ENCODE results near the gene SEPTIN8. TPM values are rescaled to one million over a fixed set of nuclear protein-coding genes. Genes with fewer than 3 reads are reported as not detected.
A peak's percentile ranks its signal among the peaks of the same experiment; 100 is the strongest.

The SEPTIN8 gene
- total and polyA plus RNA-seq, 10 of the 15 experiments (the other 5 are each of a cell fraction or from before 2014, with no cell fraction given), result 6.1 to 96.1 (median 29.4) TPM

DNA sequence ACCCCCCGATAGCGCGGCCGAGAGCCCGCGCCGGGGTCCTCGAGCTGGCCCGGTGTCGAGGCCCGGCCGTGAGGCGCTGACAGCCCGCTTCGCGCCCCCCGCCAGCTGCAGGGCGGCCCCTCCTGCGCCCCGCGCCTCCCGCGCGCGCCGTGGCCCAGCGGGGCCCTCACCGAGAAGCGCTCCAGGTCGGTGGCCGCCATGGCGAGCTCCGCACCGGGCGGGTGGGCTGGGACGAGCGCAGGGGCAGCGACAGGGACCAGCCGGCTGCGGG, 166 bp downstream of the SEPTIN8 start (continued):
- peak; percentile 29; the same call in 1 of the 2 replicates for TF ChIP-seq NR2F1 (conservative IDR thresholded peaks at IDR 0.05)
- no peak for TF ChIP-seq STAT3 (IDR thresholded peaks at IDR 0.05; ENCODE audit: low read depth, low read length)
- no peak for TF ChIP-seq POU2F2 (IDR thresholded peaks at IDR 0.05; ENCODE audit: borderline replicate concordance, low read depth, low read length)
- TF ChIP-seq IKZF2 (IDR thresholded peaks at IDR 0.05), result no peak
- TF ChIP-seq, protein P1, sequence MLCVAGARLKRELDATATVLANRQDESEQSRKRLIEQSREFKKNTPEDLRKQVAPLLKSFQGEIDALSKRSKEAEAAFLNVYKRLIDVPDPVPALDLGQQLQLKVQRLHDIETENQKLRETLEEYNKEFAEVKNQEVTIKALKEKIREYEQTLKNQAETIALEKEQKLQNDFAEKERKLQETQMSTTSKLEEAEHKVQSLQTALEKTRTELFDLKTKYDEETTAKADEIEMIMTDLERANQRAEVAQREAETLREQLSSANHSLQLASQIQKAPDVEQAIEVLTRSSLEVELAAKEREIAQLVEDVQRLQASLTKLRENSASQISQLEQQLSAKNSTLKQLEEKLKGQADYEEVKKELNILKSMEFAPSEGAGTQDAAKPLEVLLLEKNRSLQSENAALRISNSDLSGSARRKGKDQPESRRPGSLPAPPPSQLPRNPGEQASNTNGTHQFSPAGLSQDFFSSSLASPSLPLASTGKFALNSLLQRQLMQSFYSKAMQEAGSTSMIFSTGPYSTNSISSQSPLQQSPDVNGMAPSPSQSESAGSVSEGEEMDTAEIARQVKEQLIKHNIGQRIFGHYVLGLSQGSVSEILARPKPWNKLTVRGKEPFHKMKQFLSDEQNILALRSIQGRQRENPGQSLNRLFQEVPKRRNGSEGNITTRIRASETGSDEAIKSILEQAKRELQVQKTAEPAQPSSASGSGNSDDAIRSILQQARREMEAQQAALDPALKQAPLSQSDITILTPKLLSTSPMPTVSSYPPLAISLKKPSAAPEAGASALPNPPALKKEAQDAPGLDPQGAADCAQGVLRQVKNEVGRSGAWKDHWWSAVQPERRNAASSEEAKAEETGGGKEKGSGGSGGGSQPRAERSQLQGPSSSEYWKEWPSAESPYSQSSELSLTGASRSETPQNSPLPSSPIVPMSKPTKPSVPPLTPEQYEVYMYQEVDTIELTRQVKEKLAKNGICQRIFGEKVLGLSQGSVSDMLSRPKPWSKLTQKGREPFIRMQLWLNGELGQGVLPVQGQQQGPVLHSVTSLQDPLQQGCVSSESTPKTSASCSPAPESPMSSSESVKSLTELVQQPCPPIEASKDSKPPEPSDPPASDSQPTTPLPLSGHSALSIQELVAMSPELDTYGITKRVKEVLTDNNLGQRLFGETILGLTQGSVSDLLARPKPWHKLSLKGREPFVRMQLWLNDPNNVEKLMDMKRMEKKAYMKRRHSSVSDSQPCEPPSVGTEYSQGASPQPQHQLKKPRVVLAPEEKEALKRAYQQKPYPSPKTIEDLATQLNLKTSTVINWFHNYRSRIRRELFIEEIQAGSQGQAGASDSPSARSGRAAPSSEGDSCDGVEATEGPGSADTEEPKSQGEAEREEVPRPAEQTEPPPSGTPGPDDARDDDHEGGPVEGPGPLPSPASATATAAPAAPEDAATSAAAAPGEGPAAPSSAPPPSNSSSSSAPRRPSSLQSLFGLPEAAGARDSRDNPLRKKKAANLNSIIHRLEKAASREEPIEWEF (IDR thresholded peaks at IDR 0.05; ENCODE audit: insufficient replicate concordance, low read depth, low read length), result no peak
- TF ChIP-seq SMAD5 (IDR thresholded peaks at IDR 0.05; ENCODE audit: low read depth), result no peak
- TF ChIP-seq, protein P2, sequence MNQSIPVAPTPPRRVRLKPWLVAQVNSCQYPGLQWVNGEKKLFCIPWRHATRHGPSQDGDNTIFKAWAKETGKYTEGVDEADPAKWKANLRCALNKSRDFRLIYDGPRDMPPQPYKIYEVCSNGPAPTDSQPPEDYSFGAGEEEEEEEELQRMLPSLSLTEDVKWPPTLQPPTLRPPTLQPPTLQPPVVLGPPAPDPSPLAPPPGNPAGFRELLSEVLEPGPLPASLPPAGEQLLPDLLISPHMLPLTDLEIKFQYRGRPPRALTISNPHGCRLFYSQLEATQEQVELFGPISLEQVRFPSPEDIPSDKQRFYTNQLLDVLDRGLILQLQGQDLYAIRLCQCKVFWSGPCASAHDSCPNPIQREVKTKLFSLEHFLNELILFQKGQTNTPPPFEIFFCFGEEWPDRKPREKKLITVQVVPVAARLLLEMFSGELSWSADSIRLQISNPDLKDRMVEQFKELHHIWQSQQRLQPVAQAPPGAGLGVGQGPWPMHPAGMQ (IDR thresholded peaks at IDR 0.05; ENCODE audit: borderline replicate concordance), result no peak
- TF ChIP-seq POLR2AphosphoS5 (IDR thresholded peaks at IDR 0.05; ENCODE audit: low read length), result no peak
- TF ChIP-seq SUPT20H (IDR thresholded peaks at IDR 0.05; ENCODE audit: borderline replicate concordance, control insufficient read depth, low read depth, low read length), result no peak
- TF ChIP-seq, protein P3, sequence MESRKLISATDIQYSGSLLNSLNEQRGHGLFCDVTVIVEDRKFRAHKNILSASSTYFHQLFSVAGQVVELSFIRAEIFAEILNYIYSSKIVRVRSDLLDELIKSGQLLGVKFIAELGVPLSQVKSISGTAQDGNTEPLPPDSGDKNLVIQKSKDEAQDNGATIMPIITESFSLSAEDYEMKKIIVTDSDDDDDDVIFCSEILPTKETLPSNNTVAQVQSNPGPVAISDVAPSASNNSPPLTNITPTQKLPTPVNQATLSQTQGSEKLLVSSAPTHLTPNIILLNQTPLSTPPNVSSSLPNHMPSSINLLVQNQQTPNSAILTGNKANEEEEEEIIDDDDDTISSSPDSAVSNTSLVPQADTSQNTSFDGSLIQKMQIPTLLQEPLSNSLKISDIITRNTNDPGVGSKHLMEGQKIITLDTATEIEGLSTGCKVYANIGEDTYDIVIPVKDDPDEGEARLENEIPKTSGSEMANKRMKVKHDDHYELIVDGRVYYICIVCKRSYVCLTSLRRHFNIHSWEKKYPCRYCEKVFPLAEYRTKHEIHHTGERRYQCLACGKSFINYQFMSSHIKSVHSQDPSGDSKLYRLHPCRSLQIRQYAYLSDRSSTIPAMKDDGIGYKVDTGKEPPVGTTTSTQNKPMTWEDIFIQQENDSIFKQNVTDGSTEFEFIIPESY (IDR thresholded peaks at IDR 0.05), result no peak
- TF ChIP-seq LARP7 (IDR thresholded peaks at IDR 0.05), result 0 out of 2 replicates have a peak, but pooled peaks have one; percentile 36
- no peak for TF ChIP-seq ZNF384 (IDR thresholded peaks at IDR 0.05; ENCODE audit: borderline replicate concordance, low read depth, low read length)

All from GM12878 (cell line).